ENCODE data around the gene NAB1. TPM values are rescaled to one million over a fixed set of nuclear protein-coding genes. Genes with fewer than 3 reads are reported as not detected.

Gene NAB1
- total and polyA plus RNA-seq, 7 donors, result 8.4 to 102 (median 53.7) TPM

DNA sequence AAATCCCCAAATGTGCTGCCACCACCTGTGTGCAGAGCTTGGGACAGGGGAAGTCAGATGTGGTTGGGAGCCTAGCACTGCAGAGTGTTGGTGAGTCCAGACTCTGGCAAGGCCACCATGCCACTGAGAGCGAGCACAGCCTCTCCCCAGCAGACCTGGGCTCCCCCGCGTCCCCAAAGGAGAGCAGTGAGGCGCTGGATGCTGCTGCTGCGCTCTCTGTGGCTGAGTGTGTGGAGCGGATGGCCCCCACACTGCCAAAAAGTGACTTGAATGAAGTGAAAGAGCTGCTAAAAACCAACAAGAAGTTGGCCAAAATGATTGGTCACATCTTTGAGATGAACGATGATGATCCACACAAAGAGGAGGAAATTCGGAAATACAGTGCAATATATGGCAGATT lies 10.7 kb downstream of the NAB1 start:
- no peaks in the 10 kb centered on the region for H3K27me3 ChIP-seq
- H3K36me3 ChIP-seq, result no peaks in the 10 kb centered on the region
- H3K9me3 ChIP-seq, result no peaks in the 10 kb centered on the region
- no peak for TF ChIP-seq EP300 (IDR thresholded peaks at IDR 0.05)
- intact Hi-C loops (cut with DNase I), result loop anchor here (10.0 kb wide), 1 partner anchor 875 kb away; the partner anchor contains the start of genes ORMDL1 and PMS1
- H3K4me1 ChIP-seq, result peaks cover 0 to 81% (median 63%) of the 10 kb centered on the region in 4 donors
- H3K4me3 ChIP-seq, result no peak overlapping the region
- no peak overlapping the region for H3K27ac ChIP-seq
- DNase-seq, result no peak
- 95 to 99% methylated on average over 8 of the region's 8 CpGs for WGBS, 2 donors

GRCh38 chr2:190662754-190663153 lies 13.9 kb downstream of the NAB1 start:
- Histone ChIP-seq H3K4me3 (no peak overlapping the region), H3K27ac (peak overlapping the region in 1 of 4 donors; percentile 11), H3K36me3 (no peaks in the 10 kb centered on the region), H3K4me1 (peaks cover 0 to 49% (median 38%) of the 10 kb centered on the region in 4 donors), H3K9me3 (no peaks in the 10 kb centered on the region), H3K27me3 (no peaks in the 10 kb centered on the region)
- TF ChIP-seq POLR2A (IDR thresholded peaks at IDR 0.05) (no peak), EP300 (IDR thresholded peaks at IDR 0.05) (no peak), POLR2AphosphoS5 (IDR thresholded peaks at IDR 0.05) (no peak)
- TF ChIP-seq, protein P1, sequence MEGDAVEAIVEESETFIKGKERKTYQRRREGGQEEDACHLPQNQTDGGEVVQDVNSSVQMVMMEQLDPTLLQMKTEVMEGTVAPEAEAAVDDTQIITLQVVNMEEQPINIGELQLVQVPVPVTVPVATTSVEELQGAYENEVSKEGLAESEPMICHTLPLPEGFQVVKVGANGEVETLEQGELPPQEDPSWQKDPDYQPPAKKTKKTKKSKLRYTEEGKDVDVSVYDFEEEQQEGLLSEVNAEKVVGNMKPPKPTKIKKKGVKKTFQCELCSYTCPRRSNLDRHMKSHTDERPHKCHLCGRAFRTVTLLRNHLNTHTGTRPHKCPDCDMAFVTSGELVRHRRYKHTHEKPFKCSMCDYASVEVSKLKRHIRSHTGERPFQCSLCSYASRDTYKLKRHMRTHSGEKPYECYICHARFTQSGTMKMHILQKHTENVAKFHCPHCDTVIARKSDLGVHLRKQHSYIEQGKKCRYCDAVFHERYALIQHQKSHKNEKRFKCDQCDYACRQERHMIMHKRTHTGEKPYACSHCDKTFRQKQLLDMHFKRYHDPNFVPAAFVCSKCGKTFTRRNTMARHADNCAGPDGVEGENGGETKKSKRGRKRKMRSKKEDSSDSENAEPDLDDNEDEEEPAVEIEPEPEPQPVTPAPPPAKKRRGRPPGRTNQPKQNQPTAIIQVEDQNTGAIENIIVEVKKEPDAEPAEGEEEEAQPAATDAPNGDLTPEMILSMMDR (IDR thresholded peaks at IDR 0.05), result no peak
- no peak for DNase-seq
- WGBS, 2 donors, result 79 to 88% methylated on average over 3 of the region's 3 CpGs
- intact Hi-C loops (cut with DNase I), result no loop called here

DNA sequence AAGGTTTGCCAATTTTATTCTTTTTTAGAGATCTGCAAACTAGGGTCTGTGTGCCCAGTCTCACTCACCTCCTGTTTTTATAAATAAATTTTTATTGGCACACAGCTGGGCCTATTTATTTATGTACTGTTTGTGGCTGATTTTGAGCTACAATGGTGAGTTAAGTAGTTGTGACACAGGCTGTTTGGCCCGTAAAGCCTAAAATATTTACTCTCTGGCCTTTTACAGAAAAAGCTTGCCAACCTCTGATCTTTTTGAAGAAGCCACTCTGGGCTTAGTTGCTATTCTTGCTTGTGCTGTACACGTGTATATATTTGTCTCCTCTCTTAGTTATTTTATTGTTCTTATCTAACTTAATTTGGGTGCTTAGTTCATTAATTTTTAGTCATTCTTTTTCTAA lies 14.5 kb downstream of the NAB1 start:
- Histone ChIP-seq H3K27me3 (no peaks in the 10 kb centered on the region), H3K9me3 (no peaks in the 10 kb centered on the region), H3K36me3 (no peaks in the 10 kb centered on the region), H3K4me3 (no peak overlapping the region), H3K4me1 (peaks cover 0 to 43% (median 32%) of the 10 kb centered on the region in 4 donors), H3K27ac (peak overlapping the region in 2 of 4 donors; percentile 5 to 11)
- no peak for TF ChIP-seq EP300 (IDR thresholded peaks at IDR 0.05)
- TF ChIP-seq POLR2AphosphoS5 (IDR thresholded peaks at IDR 0.05), result no peak
- TF ChIP-seq, protein P1 (IDR thresholded peaks at IDR 0.05), result no peak
- TF ChIP-seq POLR2A (IDR thresholded peaks at IDR 0.05), result no peak
- 54 to 62% methylated on average over 2 of the region's 2 CpGs for WGBS, 2 donors
- no peak for DNase-seq
- intact Hi-C loops (cut with DNase I), result no loop called here

GRCh38 chr2:190663839-190664238 lies 15.0 kb downstream of the NAB1 start:
- Histone ChIP-seq H3K4me3 (no peak overlapping the region), H3K36me3 (no peaks in the 10 kb centered on the region), H3K4me1 (peaks cover 0 to 38% (median 30%) of the 10 kb centered on the region in 4 donors), H3K27ac (no peak overlapping the region), H3K27me3 (no peaks in the 10 kb centered on the region), H3K9me3 (no peaks in the 10 kb centered on the region)
- TF ChIP-seq, protein P1 (IDR thresholded peaks at IDR 0.05), result no peak
- TF ChIP-seq EP300 (IDR thresholded peaks at IDR 0.05), result no peak
- TF ChIP-seq POLR2AphosphoS5 (IDR thresholded peaks at IDR 0.05), result no peak
- no peak for TF ChIP-seq POLR2A (IDR thresholded peaks at IDR 0.05)
- WGBS, 2 donors, result 78 to 88% methylated on average over 3 of the region's 3 CpGs
- DNase-seq, result no peak
- intact Hi-C loops (cut with DNase I), result no loop called here

DNA sequence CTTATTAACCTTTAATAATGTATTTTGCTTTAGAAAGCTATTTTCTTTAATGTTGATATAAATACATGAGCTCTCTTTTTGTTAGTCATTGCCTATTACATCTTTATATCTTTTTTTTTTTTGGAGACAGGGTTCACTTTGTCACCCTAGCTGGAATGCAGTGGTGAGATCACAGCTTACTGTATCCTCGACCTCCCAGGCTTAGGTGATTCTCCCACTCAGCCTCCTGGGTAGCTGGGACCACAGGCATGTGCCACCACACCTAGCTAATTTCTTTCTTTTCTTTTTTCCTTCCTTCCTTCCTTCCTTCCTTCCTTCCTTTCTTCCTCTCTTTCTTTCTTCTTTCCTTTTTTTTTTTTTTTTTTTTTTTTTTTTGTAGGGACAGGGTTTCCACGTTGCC lies 15.4 kb downstream of the NAB1 start:
- DNase-seq, result no peak
- WGBS, 2 donors, result 92 to 96% methylated on average over 2 of the region's 2 CpGs
- intact Hi-C loops (cut with DNase I), result no loop called here
- Histone ChIP-seq H3K27me3 (no peaks in the 10 kb centered on the region), H3K4me1 (peaks cover 0 to 36% (median 28%) of the 10 kb centered on the region in 4 donors), H3K9me3 (no peaks in the 10 kb centered on the region), H3K4me3 (no peak overlapping the region), H3K36me3 (no peaks in the 10 kb centered on the region), H3K27ac (no peak overlapping the region)
- TF ChIP-seq POLR2AphosphoS5 (IDR thresholded peaks at IDR 0.05) (no peak), POLR2A (IDR thresholded peaks at IDR 0.05) (no peak), EP300 (IDR thresholded peaks at IDR 0.05) (no peak)
- TF ChIP-seq, protein P1 (IDR thresholded peaks at IDR 0.05), result no peak
